GM12891 (cell line): ENCODE measurements around the gene UBXN11.

Experiments
- DNase-seq: peaks from one replicate; pipeline ENCODE4 v3.0.0; 2011; ENCODE audit warnings: low spot score; ENCODE audit not compliant: insufficient read length
- FAIRE-seq: peaks from 2 replicates; lab custom pipeline; 2011; peaks lifted over from hg19 to GRCh38; lab: Jason Lieb, UNC
- PAX5 ChIP-seq: IDR thresholded peaks from 2 replicates; pipeline ENCODE4 v1.6.1; 2011; ENCODE audit warnings: low read length, moderate library complexity, mild to moderate bottlenecking; ENCODE audit not compliant: insufficient read depth, severe bottlenecking
- POLR2A ChIP-seq: IDR thresholded peaks from 2 replicates; pipeline ENCODE4 v1.6.1; 2011; ENCODE audit warnings: low read depth, low read length, control low read depth
- POLR2AphosphoS5 ChIP-seq: IDR thresholded peaks from 2 replicates; pipeline ENCODE4 v1.6.1; 2011; ENCODE audit warnings: low read depth, low read length, control low read depth
- POU2F2 ChIP-seq: IDR thresholded peaks from 2 replicates; pipeline ENCODE4 v1.6.1; 2011; ENCODE audit warnings: low read depth, mild to moderate bottlenecking, control low read depth, low read length, moderate library complexity
- SPI1 ChIP-seq: IDR thresholded peaks from 2 replicates; pipeline ENCODE4 v1.6.1; 2011; ENCODE audit warnings: low read depth, low read length, control low read depth
- TAF1 ChIP-seq: IDR thresholded peaks from 2 replicates; pipeline ENCODE4 v1.6.1; 2011; ENCODE audit warnings: low read depth, low read length, control low read depth

UBXN11 gene

DNA sequence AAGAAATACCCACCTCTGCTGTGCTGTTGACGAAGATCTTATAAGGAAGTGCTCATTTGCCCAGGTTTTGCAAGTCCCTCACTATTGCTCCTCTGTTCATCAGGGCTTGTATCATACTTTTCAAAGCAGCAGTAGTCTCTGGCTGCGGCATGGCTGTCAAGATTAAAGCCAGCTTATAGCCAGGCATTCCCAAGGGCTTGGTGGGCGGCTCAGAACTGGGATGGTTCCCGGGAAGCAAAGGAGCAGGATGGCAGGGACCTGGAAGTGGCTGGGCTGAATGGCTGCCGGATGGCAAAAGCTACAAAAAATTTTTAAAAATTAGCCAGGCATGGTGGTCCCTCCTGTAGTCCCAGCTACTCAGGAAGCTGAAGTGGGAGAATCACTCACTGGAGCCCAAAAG lies 43.2 kb downstream of the UBXN11 start:
- DNase-seq (no peak), FAIRE-seq (no peak)
- TF ChIP-seq PAX5 = no peak
- no peak for TF ChIP-seq TAF1
- TF ChIP-seq POLR2AphosphoS5 = no peak
- no peak for TF ChIP-seq POLR2A
- TF ChIP-seq POU2F2 = no peak
- TF ChIP-seq SPI1 = no peak

DNA sequence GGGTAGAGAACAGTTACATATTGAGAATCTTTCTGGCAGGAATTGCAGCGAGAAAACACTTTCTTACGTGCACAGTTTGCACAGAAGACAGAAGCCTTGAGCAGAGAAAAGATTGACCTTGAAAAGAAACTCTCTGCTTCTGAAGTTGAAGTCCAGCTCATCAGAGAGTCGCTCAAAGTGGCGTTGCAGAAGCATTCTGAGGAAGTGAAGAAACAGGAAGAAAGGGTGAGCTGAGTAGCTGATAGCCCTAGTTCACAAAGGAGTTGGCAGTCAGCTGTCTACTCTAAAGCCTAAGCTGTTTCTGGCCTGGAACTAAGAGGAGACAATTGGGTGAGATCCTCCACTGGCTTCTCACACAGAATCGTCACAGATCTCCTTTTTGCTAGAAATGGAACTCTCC lies 46.9 kb downstream of the UBXN11 start:
- FAIRE-seq = no peak
- no peak for DNase-seq
- TF ChIP-seq TAF1 (no peak), PAX5 (no peak), POLR2A (no peak), POLR2AphosphoS5 (no peak), POU2F2 (no peak), SPI1 (no peak)

GRCh38 chr1:26259005-26259404 lies 47.4 kb downstream of the UBXN11 start:
- DNase-seq (no peak), FAIRE-seq (no peak)
- TF ChIP-seq POU2F2 (no peak), SPI1 (peak; percentile 22; the same call in 1 of the 2 replicates)

GRCh38 chr1:26257222-26257621 lies 49.2 kb downstream of the UBXN11 start:
- DNase-seq (no peak), FAIRE-seq (no peak)
- TF ChIP-seq POU2F2 (no peak), POLR2AphosphoS5 (no peak), TAF1 (no peak), SPI1 (no peak), POLR2A (no peak), PAX5 (no peak)

DNA sequence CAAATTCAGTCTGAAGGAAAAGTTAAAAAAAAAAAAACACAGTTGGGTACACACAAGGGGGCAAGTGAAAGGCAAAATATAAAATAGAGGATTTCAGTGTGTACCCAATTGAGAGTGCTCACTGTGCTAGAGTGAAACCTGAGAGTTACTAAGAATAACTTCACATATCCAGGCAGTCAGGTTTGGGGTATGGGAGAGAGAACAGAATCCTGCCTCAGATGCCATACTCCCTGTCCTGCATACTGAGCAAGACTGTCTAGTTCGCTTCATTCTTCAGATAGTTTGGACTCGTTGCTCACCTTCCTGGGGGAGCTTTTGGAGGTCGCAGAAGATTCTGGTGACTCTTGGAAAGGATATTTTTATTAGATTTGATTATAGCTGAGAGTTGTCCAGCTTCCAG lies 52.0 kb downstream of the UBXN11 start:
- no peak for FAIRE-seq
- DNase-seq = no peak
- TF ChIP-seq SPI1 (no peak), POLR2AphosphoS5 (no peak), PAX5 (no peak), POLR2A (no peak), TAF1 (no peak), POU2F2 (no peak)

- TF ChIP-seq POLR2AphosphoS5 (no peak), POLR2A (no peak), SPI1 (no peak), TAF1 (no peak), POU2F2 (no peak), PAX5 (no peak)
- no peak for DNase-seq
- no peak for FAIRE-seq
Measured at GRCh38 chr1:26252718-26253117, 53.7 kb downstream of the UBXN11 start.

DNA sequence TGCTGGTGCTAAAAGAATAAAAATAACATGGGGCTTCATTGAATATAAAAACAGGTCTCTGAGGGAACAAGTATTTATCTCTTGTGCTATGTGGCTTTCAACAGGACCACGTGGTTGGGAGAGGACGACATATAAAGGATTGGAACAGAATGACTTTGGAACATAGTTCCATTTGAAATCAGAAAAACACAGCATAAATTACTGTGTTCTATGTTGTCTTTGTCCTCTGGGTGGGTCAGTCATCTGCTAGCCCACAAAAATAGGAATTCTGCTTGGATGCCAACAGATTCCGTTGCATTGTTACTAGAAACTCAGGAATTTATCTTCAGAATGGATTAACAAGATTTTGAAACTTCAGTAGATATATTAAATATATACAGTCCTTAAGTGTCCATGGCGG lies 66.5 kb downstream of the UBXN11 start:
- FAIRE-seq (peak; percentile 9), DNase-seq (no peak)
- TF ChIP-seq POLR2AphosphoS5 (no peak), SPI1 (no peak), POLR2A (no peak), PAX5 (no peak), TAF1 (no peak)

DNA sequence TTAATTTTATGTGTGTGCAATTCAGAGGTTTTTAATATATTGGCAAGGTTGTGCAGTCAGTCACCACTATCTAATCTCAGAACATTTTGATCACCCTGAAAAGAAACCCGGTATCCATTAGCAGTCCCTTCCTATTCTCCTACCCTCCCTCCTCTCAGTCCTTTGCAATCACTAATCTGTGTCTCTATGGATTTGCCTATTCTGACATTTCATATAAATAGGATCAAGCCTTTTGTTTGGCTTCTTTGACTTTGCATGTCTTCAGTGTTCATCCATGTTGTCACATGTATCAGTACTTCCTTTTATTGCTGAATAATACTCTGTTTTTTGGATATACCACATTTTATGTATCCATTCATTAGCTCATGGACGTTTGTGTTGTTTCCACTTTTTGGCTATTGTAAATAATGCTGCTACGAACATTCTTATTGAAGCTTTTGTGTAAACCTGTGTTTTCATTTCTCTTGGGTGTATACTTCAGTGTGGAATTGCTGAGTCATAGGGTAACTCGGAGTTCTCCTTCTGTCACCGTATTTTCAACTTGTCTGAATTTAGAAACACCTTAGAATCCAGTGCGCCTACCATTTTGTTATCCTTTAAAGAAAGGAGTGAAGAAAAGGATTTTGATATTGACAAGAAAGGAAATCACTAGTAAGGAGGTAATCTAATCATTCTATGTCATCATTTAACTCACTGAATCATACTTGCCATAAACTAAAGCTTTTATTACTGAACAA lies 69.0 kb downstream of the UBXN11 start:
- DNase-seq = no peak
- no peak for TF ChIP-seq PAX5
- 0 out of 2 replicates have a peak, but pooled peaks have one; percentile 31 for TF ChIP-seq SPI1
- FAIRE-seq = no peak

DNA sequence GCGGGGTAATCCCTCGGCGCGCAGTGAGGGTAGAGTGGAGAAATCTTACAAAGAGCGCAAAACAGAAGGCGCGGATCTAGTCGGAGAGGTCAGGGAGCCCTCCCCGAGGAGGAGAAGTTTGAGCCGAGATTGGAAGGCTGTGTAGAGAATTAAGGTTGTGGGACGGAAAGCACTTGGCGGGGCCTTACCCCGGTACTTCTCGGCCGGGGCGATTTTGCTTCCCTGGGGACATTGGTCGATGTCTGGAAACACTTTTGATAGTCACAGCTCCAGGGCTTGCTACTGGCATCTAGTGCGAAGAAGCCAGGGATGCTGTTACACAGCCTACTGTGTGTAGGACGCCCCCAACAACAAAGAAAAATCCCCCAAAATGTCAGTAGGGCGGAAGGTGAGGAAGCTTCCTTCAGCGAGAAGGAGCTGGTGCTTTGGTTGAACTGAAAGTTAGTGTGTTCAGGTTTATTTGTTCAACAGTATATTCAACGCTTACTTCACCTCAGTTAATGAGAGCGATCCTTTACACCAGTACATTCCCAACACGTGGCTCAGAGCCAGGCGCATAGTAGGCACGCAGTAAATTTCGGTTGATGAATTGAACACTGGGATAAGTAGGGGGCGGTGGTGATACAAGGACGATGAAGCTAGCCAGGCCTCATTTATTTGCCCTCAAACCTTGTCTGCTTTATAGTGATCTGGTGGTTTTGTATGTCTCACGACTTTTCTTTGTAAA lies 71.6 kb downstream of the UBXN11 start:
- DNase-seq (peak; percentile 15), FAIRE-seq (no peak)
- TF ChIP-seq POU2F2 (no peak), PAX5 (no peak), TAF1 (no peak), POLR2AphosphoS5 (no peak), POLR2A (no peak), SPI1 (no peak)

- DNase-seq = peak; percentile 95
- FAIRE-seq = peak; percentile 99
- TF ChIP-seq POU2F2 = 0 out of 2 replicates have a peak, but pooled peaks have one; percentile 38
- no peak; the same call in 1 of the 2 replicates for TF ChIP-seq TAF1
- peak; percentile 77; the same call in 1 of the 2 replicates for TF ChIP-seq POLR2A
- peak; percentile 85 for TF ChIP-seq POLR2AphosphoS5
- no peak for TF ChIP-seq PAX5
- no peak for TF ChIP-seq SPI1
Measured at GRCh38 chr1:26233903-26234643, 72.4 kb downstream of the UBXN11 start, which contains the start of gene CEP85. TSS of gene CEP85 (plus strand) at chr1:26234200. CDS start at chr1:26239784, 5,584 bp downstream.
